ENCODE measurements around the gene RPL39.
"Not testable (repeated sequence)": the region's sequence is repeated elsewhere in the genome, so short reads cannot be mapped to it uniquely, and the experiment has no call there.

Gene RPL39

GRCh38 chrX:119791437-119792231, at the start of gene RPL39:
Gene RPL39 (minus strand): TSS chrX:119791630. CDS start chrX:119791576, 54 bp downstream.
- DNase-seq, result peak; percentile 82

GRCh38 chrX:119833905-119834304, 42.5 kb upstream of the RPL39 start:
- DNase-seq, result no peak

GRCh38 chrX:119828446-119828845, 37.0 kb upstream of the RPL39 start:
- no peak for DNase-seq

GRCh38 chrX:119826399-119826959, 35.0 kb upstream of the RPL39 start:
- DNase-seq, result no peak

GRCh38 chrX:119824221-119824620, 32.8 kb upstream of the RPL39 start:
- not testable (repeated sequence) for DNase-seq

- not testable (repeated sequence) for DNase-seq
Measured at GRCh38 chrX:119821703-119822102, 30.3 kb upstream of the RPL39 start.

GRCh38 chrX:119817130-119817690, 25.8 kb upstream of the RPL39 start:
- DNase-seq, result no peak

GRCh38 chrX:119816300-119816699, 24.9 kb upstream of the RPL39 start:
- DNase-seq, result no peak

- DNase-seq, result no peak
Measured at GRCh38 chrX:119809185-119809666, 17.8 kb upstream of the RPL39 start.

GRCh38 chrX:119808461-119808860, 17.0 kb upstream of the RPL39 start:
- DNase-seq, result not testable (repeated sequence)

GRCh38 chrX:119802546-119802945, 11.1 kb upstream of the RPL39 start:
- no peak for DNase-seq

GRCh38 chrX:119801253-119802221, 10.1 kb upstream of the RPL39 start:
- no peak for DNase-seq

GRCh38 chrX:119790977-119791436, 423 bp downstream of the RPL39 start:
- peak; percentile 70 for DNase-seq

- peak; percentile 67 for DNase-seq
Measured at GRCh38 chrX:119784747-119785446, 6.5 kb downstream of the RPL39 start.

- no peak for DNase-seq
Measured at GRCh38 chrX:119783026-119783425, 8.4 kb downstream of the RPL39 start.

GRCh38 chrX:119778829-119779228, 12.6 kb downstream of the RPL39 start:
- no peak for DNase-seq

- DNase-seq, result no peak
Measured at GRCh38 chrX:119775517-119776238, 15.8 kb downstream of the RPL39 start.

GRCh38 chrX:119769388-119769787, 22.0 kb downstream of the RPL39 start:
- DNase-seq, result not testable (repeated sequence)

GRCh38 chrX:119768436-119768835, 23.0 kb downstream of the RPL39 start:
- DNase-seq, result not testable (repeated sequence)

- DNase-seq, result no peak
Measured at GRCh38 chrX:119763836-119764387, 27.5 kb downstream of the RPL39 start.

GRCh38 chrX:119763181-119763580, 28.2 kb downstream of the RPL39 start:
- no peak for DNase-seq

All from activated CD8-positive, alpha-beta memory T cell treated with anti-CD3 and anti-CD28 coated beads, Interleukin-2, amount 50 U/mL, for 48 hours (primary cell).